ENCODE data around the gene KRT81. TPM values are rescaled to one million over a fixed set of nuclear protein-coding genes. Genes with fewer than 3 reads are reported as not detected.

The KRT81 gene
- total and polyA plus RNA-seq, 7 donors: 0.03 to 0.14 TPM; not detected in 5

GRCh38 chr12:52335598-52336262, 44.4 kb upstream of the KRT81 start:
- H3K9me3 ChIP-seq: peaks cover 11% of the 10 kb centered on the region
- no peaks in the 10 kb centered on the region for H3K4me1 ChIP-seq
- intact Hi-C loops (cut with DNase I): no loop called here
- 36 to 48% (median 39%) methylated on average over 4 of the region's 4 CpGs for WGBS, 3 donors
- ATAC-seq: no peak
- H3K4me3 ChIP-seq: no peak overlapping the region
- DNase-seq: no peak
- TF ChIP-seq CTCF (IDR thresholded peaks at IDR 0.05): no peak
- no peak overlapping the region for H3K27ac ChIP-seq
- peaks cover 0 to 27% (median 7%) of the 10 kb centered on the region in 3 donors for H3K27me3 ChIP-seq (ENCODE audit: insufficient read depth in 3 of 3, low read length in 2 of 3)
- no peaks in the 10 kb centered on the region for H3K36me3 ChIP-seq (ENCODE audit: insufficient read depth in 1 of 2, low read depth in 1 of 2)

- H3K4me3 ChIP-seq: no peak overlapping the region
- H3K9me3 ChIP-seq: peaks cover 11% of the 10 kb centered on the region
- intact Hi-C loops (cut with DNase I): no loop called here
- H3K27ac ChIP-seq: no peak overlapping the region
- H3K36me3 ChIP-seq (ENCODE audit: insufficient read depth in 1 of 2, low read depth in 1 of 2): no peaks in the 10 kb centered on the region
- no peaks in the 10 kb centered on the region for H3K4me1 ChIP-seq
- WGBS, 3 donors: 91 to 94% (median 94%) methylated on average over 3 of the region's 3 CpGs
- ATAC-seq: no peak
- TF ChIP-seq CTCF (IDR thresholded peaks at IDR 0.05): no peak
- peaks cover 0 to 20% (median 4%) of the 10 kb centered on the region in 3 donors for H3K27me3 ChIP-seq (ENCODE audit: insufficient read depth in 3 of 3, low read length in 2 of 3)
- no peak for DNase-seq
Measured at GRCh38 chr12:52334185-52334584, 42.9 kb upstream of the KRT81 start.

GRCh38 chr12:52333321-52333720, 42.0 kb upstream of the KRT81 start:
- WGBS, 3 donors: 71 to 81% (median 76%) methylated on average over 3 of the region's 3 CpGs

GRCh38 chr12:52332381-52332780, 41.0 kb upstream of the KRT81 start:
- Histone ChIP-seq H3K4me1 (no peaks in the 10 kb centered on the region), H3K4me3 (no peak overlapping the region), H3K9me3 (peaks cover 11% of the 10 kb centered on the region), H3K27me3 (ENCODE audit: insufficient read depth in 3 of 3, low read length in 2 of 3) (peaks cover 0 to 15% (median 0%) of the 10 kb centered on the region in 3 donors), H3K36me3 (ENCODE audit: insufficient read depth in 1 of 2, low read depth in 1 of 2) (no peaks in the 10 kb centered on the region), H3K27ac (no peak overlapping the region)
- TF ChIP-seq CTCF (IDR thresholded peaks at IDR 0.05): no peak
- intact Hi-C loops (cut with DNase I): no loop called here
- WGBS, 3 donors: 100% methylated on average over 1 of the region's 1 CpG
- no peak for DNase-seq
- no peak for ATAC-seq

More at GRCh38 chr12:52333321-52333720, 42.0 kb upstream of the KRT81 start:
- H3K36me3 ChIP-seq (ENCODE audit: insufficient read depth in 1 of 2, low read depth in 1 of 2): no peaks in the 10 kb centered on the region
- H3K27ac ChIP-seq: no peak overlapping the region
- DNase-seq (no peak), ATAC-seq (no peak)
- H3K4me1 ChIP-seq: no peaks in the 10 kb centered on the region
- peaks cover 11% of the 10 kb centered on the region for H3K9me3 ChIP-seq
- H3K27me3 ChIP-seq (ENCODE audit: insufficient read depth in 3 of 3, low read length in 2 of 3): peaks cover 0 to 15% (median 3%) of the 10 kb centered on the region in 3 donors
- TF ChIP-seq CTCF (IDR thresholded peaks at IDR 0.05): no peak
- no peak overlapping the region for H3K4me3 ChIP-seq
- intact Hi-C loops (cut with DNase I): no loop called here

GRCh38 chr12:52331833-52332232, 40.5 kb upstream of the KRT81 start:
- DNase-seq (no peak), ATAC-seq (no peak)
- Histone ChIP-seq H3K27ac (no peak overlapping the region), H3K36me3 (ENCODE audit: insufficient read depth in 1 of 2, low read depth in 1 of 2) (no peaks in the 10 kb centered on the region), H3K9me3 (peaks cover 9% of the 10 kb centered on the region), H3K27me3 (ENCODE audit: insufficient read depth in 3 of 3, low read length in 2 of 3) (peaks cover 0 to 15% (median 0%) of the 10 kb centered on the region in 3 donors), H3K4me3 (no peak overlapping the region), H3K4me1 (no peaks in the 10 kb centered on the region)
- WGBS, 3 donors: 71 to 78% (median 71%) methylated on average over 3 of the region's 3 CpGs
- no peak for TF ChIP-seq CTCF (IDR thresholded peaks at IDR 0.05)
- intact Hi-C loops (cut with DNase I): no loop called here
